Measurements from ENCODE around the gene ETV6.

ETV6 gene

GRCh38 chr12:11840366-11840765 lies 190.9 kb downstream of the ETV6 start:
- Histone ChIP-seq H3K79me2 (ENCODE audit: insufficient read depth, low read length) (peaks cover 19% of the 10 kb centered on the region; the same call in 1 of the 2 replicates), H3K9me3 (ENCODE audit: insufficient read depth, low read depth, low read length) (no peaks in the 10 kb centered on the region), H3K9ac (ENCODE audit: low read depth, low read length, poor library complexity, severe bottlenecking) (no peak overlapping the region), H3K4me3 (ENCODE audit: low read length, poor library complexity, severe bottlenecking) (no peak overlapping the region), H3K9me2 (replicated peaks; ENCODE audit: low read depth, low read length) (no peaks in the 10 kb centered on the region), H2AFZ (ENCODE audit: low read length) (no peak overlapping the region), H3K36me3 (ENCODE audit: insufficient read depth, low read length) (peaks cover 81% of the 10 kb centered on the region; the same call in 1 of the 2 replicates), H4K20me1 (ENCODE audit: insufficient read depth, low read length, poor library complexity, severe bottlenecking) (peaks cover 3% of the 10 kb centered on the region), H3K4me2 (ENCODE audit: low read depth, low read length, poor library complexity, severe bottlenecking) (no peak overlapping the region), H3K27me3 (ENCODE audit: insufficient read depth, low read length, poor library complexity, severe bottlenecking) (no peaks in the 10 kb centered on the region), H3K4me1 (ENCODE audit: insufficient read depth, low read length, poor library complexity, severe bottlenecking) (no peaks in the 10 kb centered on the region), H3F3A (ENCODE audit: low read depth) (no peaks in the 10 kb centered on the region)
- TF ChIP-seq CTCF (conservative IDR thresholded peaks at IDR 0.05; ENCODE audit: low read length) (no peak), EZH2phosphoT487 (IDR thresholded peaks at IDR 0.05; ENCODE audit: borderline replicate concordance) (no peak)

- Histone ChIP-seq H3F3A (ENCODE audit: low read depth) (no peaks in the 10 kb centered on the region), H3K36me3 (ENCODE audit: insufficient read depth, low read length) (peaks cover 81% of the 10 kb centered on the region; the same call in 1 of the 2 replicates), H4K20me1 (ENCODE audit: insufficient read depth, low read length, poor library complexity, severe bottlenecking) (peaks cover 2% of the 10 kb centered on the region), H3K27me3 (ENCODE audit: insufficient read depth, low read length, poor library complexity, severe bottlenecking) (no peaks in the 10 kb centered on the region), H3K9me2 (replicated peaks; ENCODE audit: low read depth, low read length) (no peaks in the 10 kb centered on the region), H3K4me2 (ENCODE audit: low read depth, low read length, poor library complexity, severe bottlenecking) (no peak overlapping the region), H3K4me3 (ENCODE audit: low read length, poor library complexity, severe bottlenecking) (no peak overlapping the region), H2AFZ (ENCODE audit: low read length) (no peak overlapping the region), H3K79me2 (ENCODE audit: insufficient read depth, low read length) (peaks cover 12% of the 10 kb centered on the region; the same call in 1 of the 2 replicates), H3K9ac (ENCODE audit: low read depth, low read length, poor library complexity, severe bottlenecking) (no peak overlapping the region), H3K4me1 (ENCODE audit: insufficient read depth, low read length, poor library complexity, severe bottlenecking) (no peaks in the 10 kb centered on the region), H3K9me3 (ENCODE audit: insufficient read depth, low read depth, low read length) (no peaks in the 10 kb centered on the region)
- TF ChIP-seq EZH2phosphoT487 (IDR thresholded peaks at IDR 0.05; ENCODE audit: borderline replicate concordance) (no peak), CTCF (conservative IDR thresholded peaks at IDR 0.05; ENCODE audit: low read length) (no peak)
These were observed 197.0 kb downstream of the ETV6 start for GRCh38 chr12:11846488-11846887.

- TF ChIP-seq CTCF (conservative IDR thresholded peaks at IDR 0.05; ENCODE audit: low read length) (no peak), EZH2phosphoT487 (IDR thresholded peaks at IDR 0.05; ENCODE audit: borderline replicate concordance) (no peak)
- Histone ChIP-seq H3K79me2 (ENCODE audit: insufficient read depth, low read length) (peaks cover 12% of the 10 kb centered on the region; the same call in 1 of the 2 replicates), H3K4me1 (ENCODE audit: insufficient read depth, low read length, poor library complexity, severe bottlenecking) (no peaks in the 10 kb centered on the region), H3K4me2 (ENCODE audit: low read depth, low read length, poor library complexity, severe bottlenecking) (no peak overlapping the region), H3K27me3 (ENCODE audit: insufficient read depth, low read length, poor library complexity, severe bottlenecking) (no peaks in the 10 kb centered on the region), H4K20me1 (ENCODE audit: insufficient read depth, low read length, poor library complexity, severe bottlenecking) (peaks cover 2% of the 10 kb centered on the region), H2AFZ (ENCODE audit: low read length) (no peak overlapping the region), H3K9me3 (ENCODE audit: insufficient read depth, low read depth, low read length) (no peaks in the 10 kb centered on the region), H3K4me3 (ENCODE audit: low read length, poor library complexity, severe bottlenecking) (no peak overlapping the region), H3K9me2 (replicated peaks; ENCODE audit: low read depth, low read length) (no peaks in the 10 kb centered on the region), H3K9ac (ENCODE audit: low read depth, low read length, poor library complexity, severe bottlenecking) (no peak overlapping the region), H3K36me3 (ENCODE audit: insufficient read depth, low read length) (peaks cover 76% of the 10 kb centered on the region; the same call in 1 of the 2 replicates), H3F3A (ENCODE audit: low read depth) (no peaks in the 10 kb centered on the region)
These were observed 198.1 kb downstream of the ETV6 start for GRCh38 chr12:11847539-11847938.
